RWPE1 (cell line): Measurements from ENCODE around the gene ESYT2.

Experiments used
- CTCF ChIA-PET: fragments of 350-600 bp; sonication (Branson Sonifier 250); formaldehyde crosslinking; extraction: SDS; loops from one replicate; lab custom pipeline; 2021; lab: Yijun Ruan, JAX
- POLR2A ChIA-PET: fragments of 400-600 bp; formaldehyde crosslinking; extraction: SDS; loops from one replicate; lab custom pipeline; 2020; ENCODE audit warnings: antibody characterized with exemption; ENCODE audit not compliant: low non-redundant PET; lab: Yijun Ruan, JAX
- DNase-seq: peaks from one replicate; pipeline ENCODE4 v3.0.0; 2012; ENCODE audit warnings: low spot score
- H3K27ac ChIP-seq: fragments of 450-650 bp; 2 replicates; pipeline ENCODE4 v1.5.1; 2017
- CTCF ChIP-seq: fragments of 450-650 bp; conservative IDR thresholded peaks from 2 replicates; pipeline ENCODE4 v1.5.1; 2017; ENCODE audit warnings: low read depth, mild to moderate bottlenecking

ESYT2 gene

GRCh38 chr7:158759245-158759614, 70.1 kb downstream of the ESYT2 start:
- no peak for TF ChIP-seq CTCF
- ChIA-PET CTCF (no interaction called here), POLR2A (no interaction called here)
- DNase-seq: no peak
- H3K27ac ChIP-seq: no peak overlapping the region

- no peak for DNase-seq
- POLR2A ChIA-PET: no interaction called here
- no peak overlapping the region for H3K27ac ChIP-seq
- CTCF ChIA-PET: interaction anchor here (0.5 kb wide), 1 partner anchor 8 kb away, joined by 3 read pairs; no protein-coding TSS in a partner anchor
- TF ChIP-seq CTCF: no peak
Measured at GRCh38 chr7:158758586-158759244, 70.6 kb downstream of the ESYT2 start.

- CTCF ChIA-PET: no interaction called here
- H3K27ac ChIP-seq: no peak overlapping the region
Measured at GRCh38 chr7:158757404-158757989, 71.8 kb downstream of the ESYT2 start.

GRCh38 chr7:158754746-158755444, 74.4 kb downstream of the ESYT2 start:
- no peak for DNase-seq
- ChIA-PET POLR2A (no interaction called here), CTCF (interaction anchor here (0.5 kb wide), 1 partner anchor 10 kb away, joined by 4 read pairs; no protein-coding TSS in a partner anchor)
- TF ChIP-seq CTCF: no peak
- peak overlapping the region; percentile 52; the same call in 1 of the 2 replicates for H3K27ac ChIP-seq

More at GRCh38 chr7:158757404-158757989, 71.8 kb downstream of the ESYT2 start:
- TF ChIP-seq CTCF: no peak
- DNase-seq: no peak
- POLR2A ChIA-PET: no interaction called here

- ChIA-PET CTCF (no interaction called here), POLR2A (no interaction called here)
- peak overlapping the region; percentile 52 for H3K27ac ChIP-seq
- DNase-seq: peak; percentile 28
- TF ChIP-seq CTCF: no peak
Measured at GRCh38 chr7:158753900-158754299, 75.4 kb downstream of the ESYT2 start.

- ChIA-PET POLR2A (no interaction called here), CTCF (no interaction called here)
- TF ChIP-seq CTCF: no peak
- no peak for DNase-seq
- H3K27ac ChIP-seq: no peak overlapping the region
Measured at GRCh38 chr7:158751751-158752150, 77.6 kb downstream of the ESYT2 start.
